Skeletal muscle cell (primary cell): ENCODE data around the gene GDF7.

ENCODE experiments used
- DNase-seq: peaks from one replicate; pipeline ENCODE4 v3.0.0-alpha.2; 2010; ENCODE audit warnings: low read depth
- H3K4me3 ChIP-seq: 2 replicates; pipeline ENCODE4 v1.5.1; 2011; ENCODE audit warnings: low read depth, mild to moderate bottlenecking, control low read depth, low read length, moderate library complexity

The GDF7 gene

GRCh38 chr2:20666304-20667150 is at the start of gene GDF7:
Gene GDF7, plus strand, starts transcription at chr2:20667144. Its CDS starts 96 bp downstream, at chr2:20667240.
- DNase-seq, result no peak
- peak within 1 kb of the TSS; percentile 42 for H3K4me3 ChIP-seq

- peak; percentile 100 for DNase-seq
- H3K4me3 ChIP-seq, result no peak overlapping the region
Measured at GRCh38 chr2:20617892-20618467, 49.0 kb upstream of the GDF7 start.

- no peak for DNase-seq
- H3K4me3 ChIP-seq, result no peak overlapping the region
Measured at GRCh38 chr2:20618468-20618885, 48.5 kb upstream of the GDF7 start.

GRCh38 chr2:20618886-20619521 is 47.9 kb upstream of the GDF7 start:
- no peak overlapping the region for H3K4me3 ChIP-seq
- no peak for DNase-seq

- DNase-seq, result no peak
- H3K4me3 ChIP-seq, result no peak overlapping the region
Measured at GRCh38 chr2:20619624-20620024, 47.3 kb upstream of the GDF7 start.

GRCh38 chr2:20620271-20620681 is 46.7 kb upstream of the GDF7 start:
- no peak for DNase-seq
- no peak overlapping the region for H3K4me3 ChIP-seq

- no peak overlapping the region for H3K4me3 ChIP-seq
- DNase-seq, result no peak
Measured at GRCh38 chr2:20620696-20621365, 46.1 kb upstream of the GDF7 start.

- no peak for DNase-seq
- no peak overlapping the region for H3K4me3 ChIP-seq
Measured at GRCh38 chr2:20621366-20622295, 45.3 kb upstream of the GDF7 start.

- no peak for DNase-seq
- H3K4me3 ChIP-seq, result no peak overlapping the region
Measured at GRCh38 chr2:20622296-20622686, 44.7 kb upstream of the GDF7 start.

- DNase-seq, result no peak
- H3K4me3 ChIP-seq, result no peak overlapping the region
Measured at GRCh38 chr2:20622731-20623130, 44.2 kb upstream of the GDF7 start.

- no peak for DNase-seq
- no peak overlapping the region for H3K4me3 ChIP-seq
Measured at GRCh38 chr2:20623241-20623640, 43.7 kb upstream of the GDF7 start.

GRCh38 chr2:20623741-20624155 is 43.2 kb upstream of the GDF7 start:
- DNase-seq, result no peak
- no peak overlapping the region for H3K4me3 ChIP-seq

GRCh38 chr2:20624156-20624883 is 42.6 kb upstream of the GDF7 start:
- no peak for DNase-seq

GRCh38 chr2:20624884-20625485 is 42.0 kb upstream of the GDF7 start:
- DNase-seq, result no peak
- no peak overlapping the region for H3K4me3 ChIP-seq

More at GRCh38 chr2:20624156-20624883, 42.6 kb upstream of the GDF7 start:
- H3K4me3 ChIP-seq, result no peak overlapping the region

GRCh38 chr2:20625491-20626391 is 41.2 kb upstream of the GDF7 start:
- H3K4me3 ChIP-seq, result no peak overlapping the region
- DNase-seq, result no peak

- no peak for DNase-seq
Measured at GRCh38 chr2:20626392-20626697, 40.6 kb upstream of the GDF7 start.

More at GRCh38 chr2:20626392-20626697, 40.6 kb upstream of the GDF7 start:
- no peak overlapping the region for H3K4me3 ChIP-seq
